Activated naive CD8-positive, alpha-beta T cell treated with anti-CD3 and anti-CD28 coated beads, Interleukin-2, amount 10 ng/mL, durations not matched to agents 7 days and 5 days (primary cell): ENCODE results near the gene RPRML. TPM values are rescaled to one million over a fixed set of nuclear protein-coding genes. Genes with fewer than 3 reads are reported as not detected.

ENCODE experiments used
- ATAC-seq: fragments of 150-1000 bp; cut with Tn5 transposase; one replicate; pipeline ENCODE4 v1.10.0; 2021; ENCODE audit warnings: low read depth, moderate library complexity
- POLR2A ChIA-PET: fragments of 350-600 bp; sonication (Branson Sonifier 250); formaldehyde crosslinking; loops from one replicate; lab custom pipeline; 2021; ENCODE audit warnings: antibody characterized with exemption; lab: Charles Lee
- DNase-seq: peaks from one replicate; pipeline ENCODE4 v3.0.0; 2021
- H3K27ac Mint-ChIP-seq: one replicate; pipeline ENCODE4 v1.8.0; 2022; ENCODE audit warnings: mild to moderate bottlenecking, mixed read lengths
- H3K27me3 Mint-ChIP-seq: one replicate; pipeline ENCODE4 v1.8.0; 2022; ENCODE audit warnings: mild to moderate bottlenecking, moderate library complexity, mixed read lengths
- H3K36me3 Mint-ChIP-seq: one replicate; pipeline ENCODE4 v1.8.0; 2021; ENCODE audit warnings: mild to moderate bottlenecking, mixed read lengths
- H3K4me1 Mint-ChIP-seq: one replicate; pipeline ENCODE4 v1.8.0; 2021; ENCODE audit warnings: mixed read lengths
- H3K4me3 Mint-ChIP-seq: one replicate; pipeline ENCODE4 v1.8.0; 2022; ENCODE audit warnings: mild to moderate bottlenecking, moderate library complexity, mixed read lengths
- H3K9me3 Mint-ChIP-seq: one replicate; pipeline ENCODE4 v1.8.0; 2021; ENCODE audit warnings: mixed read lengths
- total RNA-seq, 2 experiments: library from RNA; stranded (reverse); gene quantifications; one replicate each; pipeline ENCODE4 v1.2.3, GENCODE V29; 2021

RPRML gene
- total RNA-seq, 2 experiments from 2014 or later: not detected

- ATAC-seq: no peak
Observed at GRCh38 chr17:46984892-46985291, 5.8 kb upstream of the RPRML start.

GRCh38 chr17:46984341-46984740 is 5.3 kb upstream of the RPRML start:
- POLR2A ChIA-PET: no interaction called here
- DNase-seq: no peak
- Mint-ChIP-seq H3K36me3 (no peaks in the 10 kb centered on the region), H3K27me3 (peaks cover 21% of the 10 kb centered on the region), H3K4me3 (no peak overlapping the region), H3K9me3 (no peaks in the 10 kb centered on the region), H3K27ac (no peak overlapping the region), H3K4me1 (peaks cover 4% of the 10 kb centered on the region)
- no peak for ATAC-seq

More at GRCh38 chr17:46984892-46985291, 5.8 kb upstream of the RPRML start:
- Mint-ChIP-seq H3K4me1 (peaks cover 2% of the 10 kb centered on the region), H3K9me3 (no peaks in the 10 kb centered on the region), H3K36me3 (no peaks in the 10 kb centered on the region), H3K27ac (no peak overlapping the region), H3K27me3 (peaks cover 16% of the 10 kb centered on the region), H3K4me3 (no peak overlapping the region)
- no peak for DNase-seq
- POLR2A ChIA-PET: no interaction called here

GRCh38 chr17:46983782-46984181 is 4.7 kb upstream of the RPRML start:
- POLR2A ChIA-PET: no interaction called here
- H3K9me3 Mint-ChIP-seq: no peaks in the 10 kb centered on the region
- no peak overlapping the region for H3K27ac Mint-ChIP-seq
- no peak for ATAC-seq
- no peak overlapping the region for H3K4me3 Mint-ChIP-seq
- H3K4me1 Mint-ChIP-seq: peaks cover 4% of the 10 kb centered on the region
- H3K36me3 Mint-ChIP-seq: no peaks in the 10 kb centered on the region
- H3K27me3 Mint-ChIP-seq: peaks cover 22% of the 10 kb centered on the region
- no peak for DNase-seq

- H3K27me3 Mint-ChIP-seq: peaks cover 29% of the 10 kb centered on the region
- H3K36me3 Mint-ChIP-seq: no peaks in the 10 kb centered on the region
- ATAC-seq (no peak), DNase-seq (no peak)
- H3K4me3 Mint-ChIP-seq: no peak overlapping the region
- H3K9me3 Mint-ChIP-seq: no peaks in the 10 kb centered on the region
- POLR2A ChIA-PET: no interaction called here
- no peak overlapping the region for H3K27ac Mint-ChIP-seq
- H3K4me1 Mint-ChIP-seq: peaks cover 10% of the 10 kb centered on the region
Observed at GRCh38 chr17:46982577-46982976, 3.5 kb upstream of the RPRML start.

GRCh38 chr17:46978489-46979146 is 435 bp downstream of the RPRML start:
- peaks cover 10% of the 10 kb centered on the region for H3K4me1 Mint-ChIP-seq
- H3K36me3 Mint-ChIP-seq: no peaks in the 10 kb centered on the region
- POLR2A ChIA-PET: no interaction called here
- peak; percentile 48 for DNase-seq
- H3K4me3 Mint-ChIP-seq: peak overlapping the region; percentile 56
- H3K9me3 Mint-ChIP-seq: no peaks in the 10 kb centered on the region
- H3K27ac Mint-ChIP-seq: no peak overlapping the region
- ATAC-seq: peak; percentile 57
- peaks cover 41% of the 10 kb centered on the region for H3K27me3 Mint-ChIP-seq

- DNase-seq: no peak
- no peak for ATAC-seq
- H3K4me3 Mint-ChIP-seq: peak overlapping the region; percentile 85
- peaks cover 43% of the 10 kb centered on the region for H3K27me3 Mint-ChIP-seq
- H3K4me1 Mint-ChIP-seq: peaks cover 10% of the 10 kb centered on the region
- no peaks in the 10 kb centered on the region for H3K9me3 Mint-ChIP-seq
- H3K27ac Mint-ChIP-seq: no peak overlapping the region
- POLR2A ChIA-PET: no interaction called here
- no peaks in the 10 kb centered on the region for H3K36me3 Mint-ChIP-seq
Observed at GRCh38 chr17:46977750-46978488, 1.1 kb downstream of the RPRML start.

- DNase-seq: no peak
- Mint-ChIP-seq H3K4me1 (peaks cover 10% of the 10 kb centered on the region), H3K9me3 (no peaks in the 10 kb centered on the region), H3K4me3 (no peak overlapping the region), H3K27ac (no peak overlapping the region), H3K36me3 (no peaks in the 10 kb centered on the region), H3K27me3 (peaks cover 43% of the 10 kb centered on the region)
- no peak for ATAC-seq
- POLR2A ChIA-PET: no interaction called here
Observed at GRCh38 chr17:46977348-46977747, 1.7 kb downstream of the RPRML start.

GRCh38 chr17:46976626-46977270 is 2.3 kb downstream of the RPRML start:
- Mint-ChIP-seq H3K36me3 (no peaks in the 10 kb centered on the region), H3K27me3 (peaks cover 41% of the 10 kb centered on the region), H3K27ac (no peak overlapping the region), H3K9me3 (no peaks in the 10 kb centered on the region), H3K4me1 (peaks cover 10% of the 10 kb centered on the region), H3K4me3 (no peak overlapping the region)
- ATAC-seq: no peak
- POLR2A ChIA-PET: no interaction called here
- DNase-seq: no peak

- no peaks in the 10 kb centered on the region for H3K36me3 Mint-ChIP-seq
- H3K27ac Mint-ChIP-seq: no peak overlapping the region
- no peak for DNase-seq
- peaks cover 10% of the 10 kb centered on the region for H3K4me1 Mint-ChIP-seq
- no peaks in the 10 kb centered on the region for H3K9me3 Mint-ChIP-seq
- peaks cover 32% of the 10 kb centered on the region for H3K27me3 Mint-ChIP-seq
- POLR2A ChIA-PET: no interaction called here
- H3K4me3 Mint-ChIP-seq: no peak overlapping the region
- ATAC-seq: no peak
Observed at GRCh38 chr17:46975287-46975686, 3.8 kb downstream of the RPRML start.

GRCh38 chr17:46974086-46974485 is 5.0 kb downstream of the RPRML start:
- Mint-ChIP-seq H3K27ac (no peak overlapping the region), H3K9me3 (no peaks in the 10 kb centered on the region), H3K36me3 (no peaks in the 10 kb centered on the region), H3K27me3 (peaks cover 23% of the 10 kb centered on the region), H3K4me1 (peaks cover 6% of the 10 kb centered on the region), H3K4me3 (no peak overlapping the region)
- POLR2A ChIA-PET: no interaction called here
- no peak for ATAC-seq
- no peak for DNase-seq

- ATAC-seq (no peak), DNase-seq (no peak)
- Mint-ChIP-seq H3K4me3 (no peak overlapping the region), H3K27ac (no peak overlapping the region), H3K9me3 (no peaks in the 10 kb centered on the region), H3K27me3 (peaks cover 14% of the 10 kb centered on the region), H3K4me1 (no peaks in the 10 kb centered on the region), H3K36me3 (no peaks in the 10 kb centered on the region)
- POLR2A ChIA-PET: no interaction called here
Observed at GRCh38 chr17:46972346-46972745, 6.7 kb downstream of the RPRML start.

GRCh38 chr17:46971647-46972300 is 7.3 kb downstream of the RPRML start:
- H3K4me3 Mint-ChIP-seq: no peak overlapping the region
- ATAC-seq: no peak
- POLR2A ChIA-PET: no interaction called here

GRCh38 chr17:46968896-46969295 is 10.2 kb downstream of the RPRML start:
- DNase-seq: no peak
- no peaks in the 10 kb centered on the region for H3K36me3 Mint-ChIP-seq
- no peak for ATAC-seq
- H3K27ac Mint-ChIP-seq: no peak overlapping the region
- H3K27me3 Mint-ChIP-seq: peaks cover 2% of the 10 kb centered on the region
- H3K4me1 Mint-ChIP-seq: no peaks in the 10 kb centered on the region
- POLR2A ChIA-PET: interaction anchor here (0.7 kb wide), 1 partner anchor 191 kb away, joined by 4 read pairs; no protein-coding TSS in a partner anchor
- no peak overlapping the region for H3K4me3 Mint-ChIP-seq
- H3K9me3 Mint-ChIP-seq: no peaks in the 10 kb centered on the region

More at GRCh38 chr17:46971647-46972300, 7.3 kb downstream of the RPRML start:
- Mint-ChIP-seq H3K36me3 (no peaks in the 10 kb centered on the region), H3K9me3 (no peaks in the 10 kb centered on the region), H3K27ac (no peak overlapping the region), H3K4me1 (no peaks in the 10 kb centered on the region), H3K27me3 (peaks cover 9% of the 10 kb centered on the region)
- DNase-seq: no peak
